ENCODE measurements around the gene FAM13A.

DNA sequence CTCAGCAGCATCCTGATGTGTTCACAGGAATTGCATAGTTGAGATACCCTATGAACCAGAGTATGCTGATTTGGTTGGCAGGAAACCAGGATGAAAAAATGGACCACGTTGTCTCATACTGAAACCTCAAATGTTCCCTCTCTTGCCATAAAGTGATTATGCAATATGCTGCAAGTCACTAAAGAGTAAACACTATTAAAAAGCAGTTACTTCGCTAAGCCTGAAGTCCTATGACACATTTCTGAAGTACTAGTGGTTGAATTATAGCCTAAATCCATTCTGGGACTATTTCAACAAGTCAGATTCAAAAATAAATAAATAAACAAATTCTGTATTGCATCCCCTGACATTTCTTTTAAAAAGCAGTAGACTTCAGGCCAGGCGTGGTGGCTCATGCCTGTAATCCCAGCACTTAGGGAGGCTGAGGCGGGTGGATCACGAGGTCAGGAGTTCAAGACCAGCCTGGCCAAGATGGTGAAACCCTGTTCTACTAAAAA lies 253.3 kb downstream of the FAM13A start:
- TF ChIP-seq ARNT (IDR thresholded peaks at IDR 0.05) (no peak), BHLHE40 (IDR thresholded peaks at IDR 0.05; ENCODE audit: borderline replicate concordance) (no peak), HDGF (IDR thresholded peaks at IDR 0.05; ENCODE audit: borderline replicate concordance) (no peak), FOXK2 (IDR thresholded peaks at IDR 0.05) (no peak), SUZ12 (IDR thresholded peaks at IDR 0.05) (no peak), NFRKB (IDR thresholded peaks at IDR 0.05) (no peak), ZNF384 (IDR thresholded peaks at IDR 0.05) (no peak), FOXM1 (IDR thresholded peaks at IDR 0.05; ENCODE audit: borderline replicate concordance) (no peak), SP1 (IDR thresholded peaks at IDR 0.05) (no peak), TARDBP (IDR thresholded peaks at IDR 0.05) (no peak), FOXA1 (IDR thresholded peaks at IDR 0.05) (no peak), ELF4 (IDR thresholded peaks at IDR 0.05) (no peak), L3MBTL2 (conservative IDR thresholded peaks at IDR 0.05) (no peak)
- TF ChIP-seq, protein P1, sequence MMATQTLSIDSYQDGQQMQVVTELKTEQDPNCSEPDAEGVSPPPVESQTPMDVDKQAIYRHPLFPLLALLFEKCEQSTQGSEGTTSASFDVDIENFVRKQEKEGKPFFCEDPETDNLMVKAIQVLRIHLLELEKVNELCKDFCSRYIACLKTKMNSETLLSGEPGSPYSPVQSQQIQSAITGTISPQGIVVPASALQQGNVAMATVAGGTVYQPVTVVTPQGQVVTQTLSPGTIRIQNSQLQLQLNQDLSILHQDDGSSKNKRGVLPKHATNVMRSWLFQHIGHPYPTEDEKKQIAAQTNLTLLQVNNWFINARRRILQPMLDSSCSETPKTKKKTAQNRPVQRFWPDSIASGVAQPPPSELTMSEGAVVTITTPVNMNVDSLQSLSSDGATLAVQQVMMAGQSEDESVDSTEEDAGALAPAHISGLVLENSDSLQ (IDR thresholded peaks at IDR 0.05) = no peak

Data from HEK293T (cell line).